Liver (tissue), 3 donors: ENCODE data around the gene GALNTL6.

ENCODE experiments used
- GABPA ChIP-seq, 2 donors: IDR thresholded peaks in 1 of 2; conservative IDR thresholded peaks in 1 of 2; 2 replicates each; pipeline ENCODE4 v1.6.1; 2016; ENCODE audit warnings: antibody characterized with exemption in 2 of 2, mild to moderate bottlenecking in 1 of 2, moderate library complexity in 1 of 2
- RAD21 ChIP-seq, 2 donors: IDR thresholded peaks; 2 replicates each; pipeline ENCODE4 v1.6.1; 2016; ENCODE audit warnings: antibody characterized with exemption in 2 of 2, mild to moderate bottlenecking in 2 of 2
- YY1 ChIP-seq: IDR thresholded peaks from 2 replicates; pipeline ENCODE4 v1.6.1; 2016; ENCODE audit warnings: antibody characterized with exemption, mild to moderate bottlenecking
- TF ChIP-seq, protein P1 (sequence below): fragments of 150-350 bp; IDR thresholded peaks from 2 replicates; pipeline ENCODE4 v1.5.1; 2017; ENCODE audit warnings: improper control_type of control experiment, low read depth, low read length; ENCODE audit not compliant: missing input control
- TF ChIP-seq, protein P2 (sequence below): IDR thresholded peaks from 2 replicates; pipeline ENCODE4 v1.6.1; 2016; ENCODE audit warnings: antibody characterized with exemption
- donor health status: healthy.
- donor health status: healthy.

DNA sequence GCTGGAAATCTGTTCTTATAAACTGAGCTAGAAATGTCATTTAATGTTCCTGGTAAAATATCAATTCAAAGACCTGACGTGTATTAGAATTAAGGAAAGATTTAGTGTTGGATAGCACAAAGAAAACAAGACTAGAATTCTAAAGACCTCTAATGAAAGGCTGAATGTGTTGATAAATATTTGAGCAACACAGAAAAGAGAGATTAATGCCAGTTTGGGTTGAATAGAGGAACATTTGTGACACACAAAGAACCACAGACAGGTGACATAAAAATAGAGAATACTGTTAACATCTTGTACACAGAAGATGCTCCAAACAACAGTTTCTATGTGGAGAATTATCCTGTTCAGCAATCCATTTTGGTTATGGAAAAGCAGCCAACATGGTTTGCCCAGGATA is 1133.3 kb downstream of the GALNTL6 start:
- TF ChIP-seq YY1 (no peak), RAD21 (IDR thresholded peaks at IDR 0.05) (no peak), GABPA (IDR thresholded peaks at IDR 0.05 in 1 of 2, conservative IDR thresholded peaks at IDR 0.05 in 1 of 2) (no peak)
- TF ChIP-seq, protein P1, sequence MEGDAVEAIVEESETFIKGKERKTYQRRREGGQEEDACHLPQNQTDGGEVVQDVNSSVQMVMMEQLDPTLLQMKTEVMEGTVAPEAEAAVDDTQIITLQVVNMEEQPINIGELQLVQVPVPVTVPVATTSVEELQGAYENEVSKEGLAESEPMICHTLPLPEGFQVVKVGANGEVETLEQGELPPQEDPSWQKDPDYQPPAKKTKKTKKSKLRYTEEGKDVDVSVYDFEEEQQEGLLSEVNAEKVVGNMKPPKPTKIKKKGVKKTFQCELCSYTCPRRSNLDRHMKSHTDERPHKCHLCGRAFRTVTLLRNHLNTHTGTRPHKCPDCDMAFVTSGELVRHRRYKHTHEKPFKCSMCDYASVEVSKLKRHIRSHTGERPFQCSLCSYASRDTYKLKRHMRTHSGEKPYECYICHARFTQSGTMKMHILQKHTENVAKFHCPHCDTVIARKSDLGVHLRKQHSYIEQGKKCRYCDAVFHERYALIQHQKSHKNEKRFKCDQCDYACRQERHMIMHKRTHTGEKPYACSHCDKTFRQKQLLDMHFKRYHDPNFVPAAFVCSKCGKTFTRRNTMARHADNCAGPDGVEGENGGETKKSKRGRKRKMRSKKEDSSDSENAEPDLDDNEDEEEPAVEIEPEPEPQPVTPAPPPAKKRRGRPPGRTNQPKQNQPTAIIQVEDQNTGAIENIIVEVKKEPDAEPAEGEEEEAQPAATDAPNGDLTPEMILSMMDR = no peak
- TF ChIP-seq, protein P2, sequence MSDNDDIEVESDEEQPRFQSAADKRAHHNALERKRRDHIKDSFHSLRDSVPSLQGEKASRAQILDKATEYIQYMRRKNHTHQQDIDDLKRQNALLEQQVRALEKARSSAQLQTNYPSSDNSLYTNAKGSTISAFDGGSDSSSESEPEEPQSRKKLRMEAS = no peak
